HG03175 (cell line): ENCODE data around the gene GPR37L1.
"Not testable (repeated sequence)": the region's sequence is repeated elsewhere in the genome, so short reads cannot be mapped to it uniquely, and the experiment has no call there.

ENCODE experiments used
- ATAC-seq: cut with Tn5 transposase; IDR thresholded peaks from one replicate; pipeline ENCODE4 v1.9.1; 2021; ENCODE audit warnings: mild to moderate bottlenecking, moderate library complexity; ENCODE audit not compliant: unreplicated experiment

The GPR37L1 gene

GRCh38 chr1:202107801-202108731 lies 14.7 kb upstream of the GPR37L1 start:
- no peak for ATAC-seq

GRCh38 chr1:202110977-202111376 lies 11.7 kb upstream of the GPR37L1 start:
- no peak for ATAC-seq

GRCh38 chr1:202111589-202111988 lies 11.1 kb upstream of the GPR37L1 start:
- ATAC-seq: not testable (repeated sequence)

- ATAC-seq: no peak
These were observed 9.6 kb upstream of the GPR37L1 start for GRCh38 chr1:202112859-202113689.

GRCh38 chr1:202113690-202114300 lies 8.9 kb upstream of the GPR37L1 start:
- ATAC-seq: no peak

- no peak for ATAC-seq
These were observed 6.4 kb upstream of the GPR37L1 start for GRCh38 chr1:202116287-202116686.

- no peak for ATAC-seq
These were observed 4.8 kb upstream of the GPR37L1 start for GRCh38 chr1:202117898-202118371.

- ATAC-seq: no peak
These were observed 1.7 kb upstream of the GPR37L1 start for GRCh38 chr1:202121006-202121405.

GRCh38 chr1:202123336-202123813 lies 658 bp downstream of the GPR37L1 start:
- ATAC-seq: no peak

- ATAC-seq: no peak
These were observed 1.4 kb downstream of the GPR37L1 start for GRCh38 chr1:202124142-202124541.

- no peak for ATAC-seq
These were observed 2.9 kb downstream of the GPR37L1 start for GRCh38 chr1:202125611-202126010.

GRCh38 chr1:202126426-202126825 lies 3.7 kb downstream of the GPR37L1 start:
- no peak for ATAC-seq

- ATAC-seq: no peak
These were observed 4.3 kb downstream of the GPR37L1 start for GRCh38 chr1:202127061-202127460.

GRCh38 chr1:202127836-202128622 lies 5.3 kb downstream of the GPR37L1 start:
- no peak for ATAC-seq

- ATAC-seq: no peak
These were observed 7.0 kb downstream of the GPR37L1 start for GRCh38 chr1:202129453-202130296.

GRCh38 chr1:202130297-202130721 lies 7.6 kb downstream of the GPR37L1 start:
- no peak for ATAC-seq

GRCh38 chr1:202130816-202131522 lies 8.3 kb downstream of the GPR37L1 start:
- ATAC-seq: no peak

- ATAC-seq: no peak
These were observed 9.5 kb downstream of the GPR37L1 start for GRCh38 chr1:202131956-202132821.
